GM18861 (cell line): ENCODE data around the gene STK24.
A peak's percentile ranks its signal among the peaks of the same experiment; 100 is the strongest.
"Not testable (repeated sequence)": the region's sequence is repeated elsewhere in the genome, so short reads cannot be mapped to it uniquely, and the experiment has no call there.

Source experiments
- ATAC-seq: cut with Tn5 transposase; IDR thresholded peaks from one replicate; pipeline ENCODE4 v1.9.1; 2021; ENCODE audit not compliant: unreplicated experiment

The STK24 gene

DNA sequence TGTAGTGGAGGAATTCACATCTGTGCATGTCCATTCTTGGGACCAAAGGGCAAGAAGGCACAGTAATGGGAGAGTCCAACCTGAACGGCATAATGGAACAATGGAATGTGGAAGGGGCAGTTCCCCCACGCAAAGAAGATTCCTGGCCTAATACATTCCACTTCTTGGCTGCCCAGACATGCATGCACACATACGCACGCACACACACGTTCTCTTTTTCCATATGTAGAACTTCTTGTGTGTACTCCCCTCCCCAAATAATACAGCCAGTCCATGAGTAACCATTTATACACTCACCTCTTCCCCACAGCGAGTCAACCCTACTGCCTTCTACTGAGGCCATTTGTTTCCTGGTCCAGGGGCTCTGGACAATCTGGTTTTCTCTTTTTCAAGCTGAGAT lies 6.0 kb upstream of the STK24 start:
- ATAC-seq, result no peak

DNA sequence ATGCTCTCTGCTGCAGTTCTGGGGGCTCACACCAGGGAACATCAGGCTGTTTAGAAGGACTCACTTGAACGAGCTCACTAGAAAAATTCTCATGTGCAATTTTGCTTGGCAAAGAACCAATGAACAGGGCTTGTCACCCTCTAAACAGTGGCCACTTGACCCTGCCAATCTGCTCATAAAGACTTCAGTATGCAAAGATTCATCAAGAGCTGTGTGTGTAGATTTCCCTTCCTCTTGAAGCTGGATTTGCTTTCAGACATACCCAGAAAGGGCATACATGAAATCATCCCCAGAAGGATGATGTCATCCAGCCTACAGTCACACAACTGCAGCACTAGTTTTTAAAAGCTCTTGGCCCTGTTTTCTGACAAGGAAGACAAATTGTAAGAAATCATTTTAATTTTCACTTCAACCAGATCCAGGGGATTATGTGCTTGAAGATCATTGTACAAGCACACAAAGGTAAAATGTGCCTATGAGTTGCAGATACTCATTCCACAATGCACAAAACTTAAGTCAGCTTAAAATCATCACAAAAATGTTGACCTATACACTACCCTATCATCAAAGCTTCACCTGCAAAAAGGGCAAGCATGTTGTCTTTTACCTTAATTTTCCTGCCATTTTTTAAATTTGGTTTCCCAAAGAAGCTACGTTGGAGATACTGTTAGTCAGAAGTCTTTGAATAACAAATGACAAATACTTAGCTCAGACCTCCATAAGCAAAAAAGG lies 5.2 kb upstream of the STK24 start:
- ATAC-seq, result no peak

- ATAC-seq, result no peak
Measured at GRCh38 chr13:98581381-98581780, 4.5 kb upstream of the STK24 start.

DNA sequence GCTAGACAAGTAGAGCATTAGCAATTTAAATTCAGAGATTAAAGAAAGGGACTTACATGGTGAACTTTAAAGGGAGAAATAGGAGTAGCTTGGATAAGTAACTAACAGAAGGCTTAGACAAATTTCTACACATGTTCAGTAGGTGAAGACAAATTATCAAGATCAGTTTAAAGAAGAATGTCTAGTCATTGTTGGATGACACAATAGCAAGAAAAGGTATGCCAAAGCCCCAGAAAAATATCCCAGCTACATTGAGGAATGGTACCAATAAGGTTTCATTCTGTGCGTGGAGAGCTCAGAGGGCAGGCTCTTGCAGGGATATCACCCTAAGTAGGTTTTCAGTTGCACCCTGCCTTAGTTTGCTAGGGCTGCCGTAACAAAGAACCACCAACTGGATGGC lies 3.5 kb upstream of the STK24 start:
- no peak for ATAC-seq

- no peak for ATAC-seq
Measured at GRCh38 chr13:98577836-98578285, 954 bp upstream of the STK24 start.

- peak; percentile 21 for ATAC-seq
Measured at GRCh38 chr13:98576200-98576945, 534 bp downstream of the STK24 start.

- no peak for ATAC-seq
Measured at GRCh38 chr13:98575904-98576199, 1.1 kb downstream of the STK24 start.

GRCh38 chr13:98575009-98575903 lies 1.7 kb downstream of the STK24 start:
- ATAC-seq, result no peak

DNA sequence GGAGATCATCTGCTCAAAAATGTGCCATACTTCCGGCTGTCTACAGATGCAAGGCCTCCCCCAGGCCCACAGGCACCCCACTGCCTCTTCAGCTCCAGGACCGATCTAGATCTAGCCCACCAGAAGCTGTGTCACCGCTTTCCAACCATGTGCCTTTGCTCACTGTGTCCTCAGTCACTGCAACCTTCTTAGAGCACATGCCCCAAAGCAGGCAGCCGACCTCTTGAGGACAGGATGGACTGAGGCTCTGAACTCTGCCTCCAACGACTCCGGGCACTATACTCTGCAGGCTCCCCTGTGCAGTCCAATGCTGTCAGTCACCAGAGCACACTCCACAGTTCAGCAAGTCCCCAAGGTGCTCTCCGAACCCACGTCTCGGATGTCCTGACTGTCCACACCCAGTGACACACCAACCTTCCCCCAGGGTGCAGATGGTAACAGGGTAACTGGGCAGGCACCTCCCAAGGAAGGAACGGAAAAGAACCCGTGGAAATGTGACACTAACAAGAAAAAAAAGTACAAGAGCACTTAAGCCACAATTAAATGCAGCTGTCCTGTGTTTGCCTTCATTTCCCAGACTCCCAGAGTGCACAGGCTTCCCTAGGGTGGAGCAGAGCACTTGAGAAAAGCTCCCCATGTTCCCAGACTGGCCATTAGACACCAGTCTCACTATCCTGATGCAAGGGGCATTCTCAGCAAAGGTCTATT lies 4.8 kb downstream of the STK24 start:
- ATAC-seq, result no peak

- peak; percentile 91 for ATAC-seq
Measured at GRCh38 chr13:98570929-98571372, 6.0 kb downstream of the STK24 start.

GRCh38 chr13:98569494-98570367 lies 7.2 kb downstream of the STK24 start:
- not testable (repeated sequence) for ATAC-seq

- ATAC-seq, result no peak
Measured at GRCh38 chr13:98568918-98569317, 8.0 kb downstream of the STK24 start.

GRCh38 chr13:98567140-98567539 lies 9.8 kb downstream of the STK24 start:
- no peak for ATAC-seq

DNA sequence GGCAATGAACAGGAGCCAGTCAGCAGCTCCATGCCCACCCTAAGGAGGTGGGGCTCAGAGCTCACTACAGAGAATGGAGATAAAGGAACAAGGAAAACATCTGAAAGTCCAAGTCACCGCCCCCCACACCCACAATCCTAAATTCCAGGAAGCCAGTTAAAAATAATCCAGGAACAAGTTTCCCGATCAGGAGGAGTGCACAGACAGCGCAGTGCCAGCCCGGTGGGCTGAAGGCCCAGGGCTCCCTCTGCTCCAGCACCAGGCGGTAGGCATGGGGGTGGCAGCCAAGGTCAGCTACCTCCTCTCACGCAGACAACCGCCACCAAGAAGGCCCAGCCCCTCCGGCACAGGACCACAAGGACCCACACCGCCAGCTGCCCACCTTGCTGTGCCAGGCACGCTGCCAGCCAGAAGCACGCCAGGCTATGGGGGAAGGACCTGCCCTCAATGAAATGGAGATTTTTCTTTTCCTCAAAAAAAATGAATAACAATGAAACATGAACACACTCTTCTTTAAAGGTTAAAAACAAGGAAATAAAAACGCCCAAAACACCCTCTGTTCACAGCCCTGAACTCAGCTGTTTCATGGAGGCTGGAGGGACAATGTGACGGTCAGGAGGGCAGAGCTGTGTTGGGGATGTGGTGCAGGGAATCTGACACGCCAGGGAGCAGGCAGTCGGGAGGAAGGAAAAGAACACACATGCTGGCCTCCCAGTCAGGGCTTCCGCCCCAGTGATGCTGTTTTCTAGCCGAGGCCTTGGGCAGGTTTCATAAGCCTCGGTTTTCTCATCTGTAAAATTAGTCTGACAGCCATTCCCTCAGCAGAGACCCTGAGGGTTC lies 11.0 kb downstream of the STK24 start:
- ATAC-seq, result no peak

DNA sequence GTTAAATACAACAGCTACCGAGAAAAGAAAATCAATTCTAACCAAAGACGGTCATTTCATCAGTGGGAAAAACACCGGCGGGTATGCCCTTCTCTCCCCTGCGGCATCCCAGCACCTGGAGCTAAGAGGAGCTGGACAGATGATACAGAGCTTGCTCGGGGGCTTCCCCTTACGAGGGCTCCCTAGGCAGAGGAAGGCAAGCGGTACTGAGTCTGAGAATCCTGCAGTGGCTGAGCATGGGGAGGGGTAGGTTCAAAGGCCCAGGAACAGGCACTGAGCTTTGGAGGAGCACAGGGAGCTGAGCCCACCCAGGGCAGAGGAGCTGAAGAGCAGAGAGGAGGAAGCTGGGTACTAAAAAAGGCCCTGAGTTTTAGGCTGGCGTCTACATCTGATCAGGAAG lies 12.7 kb downstream of the STK24 start:
- no peak for ATAC-seq

- ATAC-seq, result peak; percentile 50
Measured at GRCh38 chr13:98563071-98563470, 13.8 kb downstream of the STK24 start.

- no peak for ATAC-seq
Measured at GRCh38 chr13:98559169-98559568, 17.7 kb downstream of the STK24 start.

DNA sequence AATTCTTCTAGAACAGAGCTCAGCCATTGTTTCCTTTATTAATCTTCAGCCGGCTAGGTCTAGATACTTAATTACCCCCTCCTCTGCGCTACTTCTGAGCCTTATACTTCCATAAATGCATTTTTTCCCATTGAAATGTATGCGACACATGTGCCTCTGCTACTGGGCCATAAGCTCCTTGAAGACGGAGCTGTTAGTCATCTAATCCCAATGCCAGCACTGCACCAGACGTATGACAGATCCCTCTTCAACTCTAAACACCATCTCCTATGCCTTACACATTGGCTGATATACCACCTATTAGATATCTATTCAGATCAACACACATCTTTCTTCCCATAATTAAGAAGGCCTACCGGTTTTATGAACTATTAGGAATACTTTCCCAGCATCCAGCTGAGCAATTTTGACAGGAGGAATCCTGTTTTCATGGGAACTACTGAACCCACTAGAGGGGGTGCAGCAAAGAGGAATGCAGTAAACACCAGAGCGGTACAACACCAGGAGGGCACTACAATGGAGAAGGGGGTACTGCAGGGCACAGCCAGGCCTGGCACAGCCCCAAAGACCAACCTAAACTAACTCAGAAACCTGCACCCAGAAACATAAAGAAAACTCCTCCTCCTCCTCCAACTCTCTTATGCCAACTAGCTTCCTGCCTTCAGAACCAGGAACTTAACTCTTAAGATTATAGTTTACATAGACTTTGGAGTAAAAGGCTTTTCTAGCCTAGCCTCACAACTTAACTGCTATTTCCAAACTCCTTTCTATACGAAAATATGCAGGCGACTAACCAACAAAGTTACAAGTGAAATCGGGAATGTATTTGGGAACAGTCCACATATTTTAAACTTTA lies 18.7 kb downstream of the STK24 start:
- ATAC-seq, result no peak
